ENCODE measurements around the gene INHBC.

Gene INHBC

GRCh38 chr12:57465747-57466505, 31.3 kb downstream of the INHBC start:
- DNase-seq (ENCODE audit: low read depth in 1 of 2, low spot score in 1 of 2): no peak

- no peak for DNase-seq (ENCODE audit: low read depth in 1 of 2, low spot score in 1 of 2)
Measured at GRCh38 chr12:57467212-57467874, 32.8 kb downstream of the INHBC start.

GRCh38 chr12:57467915-57468314, 33.3 kb downstream of the INHBC start:
- DNase-seq (ENCODE audit: low read depth in 1 of 2, low spot score in 1 of 2): no peak

GRCh38 chr12:57469296-57470164, 34.9 kb downstream of the INHBC start:
- DNase-seq (ENCODE audit: low read depth in 1 of 2, low spot score in 1 of 2): no peak

GRCh38 chr12:57470286-57470969, 35.8 kb downstream of the INHBC start:
- no peak for DNase-seq (ENCODE audit: low read depth in 1 of 2, low spot score in 1 of 2)

- DNase-seq (ENCODE audit: low read depth in 1 of 2, low spot score in 1 of 2): no peak
Measured at GRCh38 chr12:57470970-57471656, 36.5 kb downstream of the INHBC start.

GRCh38 chr12:57471661-57472060, 37.1 kb downstream of the INHBC start:
- no peak for DNase-seq (ENCODE audit: low read depth in 1 of 2, low spot score in 1 of 2)

- no peak for DNase-seq (ENCODE audit: low read depth in 1 of 2, low spot score in 1 of 2)
Measured at GRCh38 chr12:57472391-57472790, 37.8 kb downstream of the INHBC start.

- DNase-seq (ENCODE audit: low read depth in 1 of 2, low spot score in 1 of 2): no peak
Measured at GRCh38 chr12:57473392-57473791, 38.8 kb downstream of the INHBC start.

- DNase-seq (ENCODE audit: low read depth in 1 of 2, low spot score in 1 of 2): no peak
Measured at GRCh38 chr12:57473886-57474285, 39.3 kb downstream of the INHBC start.

GRCh38 chr12:57474430-57474829, 39.8 kb downstream of the INHBC start:
- no peak for DNase-seq (ENCODE audit: low read depth in 1 of 2, low spot score in 1 of 2)

- no peak for DNase-seq (ENCODE audit: low read depth in 1 of 2, low spot score in 1 of 2)
Measured at GRCh38 chr12:57474862-57475261, 40.3 kb downstream of the INHBC start.

- no peak for DNase-seq (ENCODE audit: low read depth in 1 of 2, low spot score in 1 of 2)
Measured at GRCh38 chr12:57475271-57476161, 40.9 kb downstream of the INHBC start.

GRCh38 chr12:57476162-57476992, 41.8 kb downstream of the INHBC start:
- DNase-seq (ENCODE audit: low read depth in 1 of 2, low spot score in 1 of 2): peak in 1 of 2 donors; percentile 56

- no peak for DNase-seq (ENCODE audit: low read depth in 1 of 2, low spot score in 1 of 2)
Measured at GRCh38 chr12:57476993-57477709, 42.6 kb downstream of the INHBC start.

- DNase-seq (ENCODE audit: low read depth in 1 of 2, low spot score in 1 of 2): no peak
Measured at GRCh38 chr12:57477710-57478681, 43.4 kb downstream of the INHBC start.

- DNase-seq (ENCODE audit: low read depth in 1 of 2, low spot score in 1 of 2): no peak
Measured at GRCh38 chr12:57479043-57479375, 44.4 kb downstream of the INHBC start.
